HG02759 (cell line): ENCODE results near the gene GDE1.

Source experiments
- ATAC-seq: cut with Tn5 transposase; IDR thresholded peaks from one replicate; pipeline ENCODE4 v1.9.1; 2021; ENCODE audit warnings: mild to moderate bottlenecking, moderate library complexity; ENCODE audit not compliant: unreplicated experiment

GDE1 gene

GRCh38 chr16:19488213-19488640 is 33.7 kb downstream of the GDE1 start:
- no peak for ATAC-seq

GRCh38 chr16:19486750-19487325 is 35.1 kb downstream of the GDE1 start:
- no peak for ATAC-seq

- no peak for ATAC-seq
These were observed 35.8 kb downstream of the GDE1 start for GRCh38 chr16:19486051-19486450.

- ATAC-seq = no peak
These were observed 36.3 kb downstream of the GDE1 start for GRCh38 chr16:19485611-19486010.

GRCh38 chr16:19484096-19484495 is 37.8 kb downstream of the GDE1 start:
- ATAC-seq = no peak

- ATAC-seq = no peak
These were observed 39.6 kb downstream of the GDE1 start for GRCh38 chr16:19482291-19482690.

- ATAC-seq = no peak
These were observed 40.1 kb downstream of the GDE1 start for GRCh38 chr16:19481769-19482168.

GRCh38 chr16:19481296-19481695 is 40.6 kb downstream of the GDE1 start:
- no peak for ATAC-seq

- ATAC-seq = no peak
These were observed 42.6 kb downstream of the GDE1 start for GRCh38 chr16:19479302-19479721.

- ATAC-seq = no peak
These were observed 43.4 kb downstream of the GDE1 start for GRCh38 chr16:19478505-19478904.

- no peak for ATAC-seq
These were observed 47.3 kb downstream of the GDE1 start for GRCh38 chr16:19474617-19475016.

GRCh38 chr16:19472482-19472881 is 49.4 kb downstream of the GDE1 start:
- no peak for ATAC-seq

GRCh38 chr16:19468300-19468699 is 53.6 kb downstream of the GDE1 start:
- ATAC-seq = no peak

- no peak for ATAC-seq
These were observed 58.2 kb downstream of the GDE1 start for GRCh38 chr16:19463468-19464315.

- ATAC-seq = no peak
These were observed 61.5 kb downstream of the GDE1 start for GRCh38 chr16:19460397-19460796.

GRCh38 chr16:19458722-19459379 is 63.0 kb downstream of the GDE1 start:
- ATAC-seq = no peak
